HG02642 (cell line): ENCODE results near the gene C2CD4C.
"Not testable (repeated sequence)": the region's sequence is repeated elsewhere in the genome, so short reads cannot be mapped to it uniquely, and the experiment has no call there.

ENCODE experiments used
- ATAC-seq: cut with Tn5 transposase; IDR thresholded peaks from one replicate; pipeline ENCODE4 v1.9.1; 2021; ENCODE audit warnings: mild to moderate bottlenecking; ENCODE audit not compliant: unreplicated experiment, poor library complexity

Gene C2CD4C

GRCh38 chr19:370641-371330 is 38.2 kb downstream of the C2CD4C start:
- ATAC-seq: no peak

GRCh38 chr19:369876-370275 is 39.1 kb downstream of the C2CD4C start:
- ATAC-seq: no peak

GRCh38 chr19:369256-369655 is 39.7 kb downstream of the C2CD4C start:
- no peak for ATAC-seq

GRCh38 chr19:368630-369024 is 40.3 kb downstream of the C2CD4C start:
- ATAC-seq: no peak

- ATAC-seq: no peak
Observed at GRCh38 chr19:367963-368629, 40.9 kb downstream of the C2CD4C start.

- ATAC-seq: no peak
Observed at GRCh38 chr19:367561-367960, 41.4 kb downstream of the C2CD4C start.

- no peak for ATAC-seq
Observed at GRCh38 chr19:366951-367350, 42.0 kb downstream of the C2CD4C start.

- ATAC-seq: no peak
Observed at GRCh38 chr19:366205-366783, 42.7 kb downstream of the C2CD4C start.

- no peak for ATAC-seq
Observed at GRCh38 chr19:364496-365287, 44.3 kb downstream of the C2CD4C start.

GRCh38 chr19:362683-363082 is 46.3 kb downstream of the C2CD4C start:
- no peak for ATAC-seq

GRCh38 chr19:362154-362553 is 46.8 kb downstream of the C2CD4C start:
- no peak for ATAC-seq

- no peak for ATAC-seq
Observed at GRCh38 chr19:359653-359925, 49.4 kb downstream of the C2CD4C start.

GRCh38 chr19:355536-355935 is 53.4 kb downstream of the C2CD4C start:
- not testable (repeated sequence) for ATAC-seq
